Measurements from ENCODE around the gene BSN. TPM values are rescaled to one million over a fixed set of nuclear protein-coding genes. Genes with fewer than 3 reads are reported as not detected.
"Not testable (repeated sequence)": the region's sequence is repeated elsewhere in the genome, so short reads cannot be mapped to it uniquely, and the experiment has no call there.

BSN gene
- total RNA-seq, 1 experiment from 2014 or later = 0.28 TPM

DNA sequence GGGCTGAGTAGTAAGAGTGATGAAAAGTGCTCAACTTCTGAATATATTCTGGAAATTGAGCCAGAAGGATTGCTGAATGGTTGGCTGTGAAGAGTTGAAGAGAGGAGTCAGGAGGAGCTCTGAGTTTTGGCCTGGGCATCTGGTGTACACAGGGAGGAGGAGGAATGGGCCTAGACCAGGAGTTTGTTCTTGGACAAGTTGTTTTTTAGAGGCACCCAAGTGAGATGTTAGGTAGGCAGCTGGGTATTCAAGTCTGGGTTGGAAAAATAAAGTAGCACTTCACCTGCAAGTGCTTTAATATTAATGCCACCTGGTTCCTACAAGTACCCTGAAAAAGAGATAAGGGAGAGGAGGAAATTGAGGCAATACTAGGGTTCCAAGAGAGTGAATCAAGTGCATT lies 14.7 kb downstream of the BSN start:
- H3K9me2 ChIP-seq (ENCODE audit: insufficient read depth) = no peaks in the 10 kb centered on the region

DNA sequence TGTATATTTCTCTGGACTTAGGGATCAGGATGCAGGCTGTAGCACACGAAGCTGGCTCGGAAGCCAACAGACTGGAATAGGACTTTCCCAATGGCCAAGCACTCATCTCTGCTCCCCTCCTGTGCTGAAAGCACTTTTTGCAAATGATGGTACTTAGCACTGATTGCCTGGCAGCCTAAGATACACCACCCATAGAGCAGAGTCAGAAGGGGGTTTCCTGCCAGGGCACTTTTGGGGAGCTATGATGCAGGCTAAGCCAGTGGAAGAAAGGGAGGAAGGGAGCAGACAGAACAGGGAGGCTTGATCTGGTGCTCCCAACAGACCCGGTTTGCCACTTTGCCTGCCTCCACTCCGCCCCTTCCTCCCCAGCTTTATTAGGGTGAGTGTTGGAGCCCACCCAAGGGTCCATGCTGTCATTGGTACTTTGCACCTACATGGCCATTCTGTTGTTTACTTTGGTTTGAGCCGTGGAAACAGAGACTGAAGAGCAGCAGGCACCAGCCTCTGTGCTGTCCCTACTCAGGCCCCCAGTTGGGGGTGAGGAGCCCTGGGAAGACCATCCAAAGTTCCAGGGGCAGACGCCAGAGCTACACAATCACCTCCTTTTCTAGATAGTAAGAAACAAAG lies 15.9 kb downstream of the BSN start:
- no peak for TF ChIP-seq EZH2 (IDR thresholded peaks at IDR 0.05; ENCODE audit: low read depth)
- TF ChIP-seq, protein P1, sequence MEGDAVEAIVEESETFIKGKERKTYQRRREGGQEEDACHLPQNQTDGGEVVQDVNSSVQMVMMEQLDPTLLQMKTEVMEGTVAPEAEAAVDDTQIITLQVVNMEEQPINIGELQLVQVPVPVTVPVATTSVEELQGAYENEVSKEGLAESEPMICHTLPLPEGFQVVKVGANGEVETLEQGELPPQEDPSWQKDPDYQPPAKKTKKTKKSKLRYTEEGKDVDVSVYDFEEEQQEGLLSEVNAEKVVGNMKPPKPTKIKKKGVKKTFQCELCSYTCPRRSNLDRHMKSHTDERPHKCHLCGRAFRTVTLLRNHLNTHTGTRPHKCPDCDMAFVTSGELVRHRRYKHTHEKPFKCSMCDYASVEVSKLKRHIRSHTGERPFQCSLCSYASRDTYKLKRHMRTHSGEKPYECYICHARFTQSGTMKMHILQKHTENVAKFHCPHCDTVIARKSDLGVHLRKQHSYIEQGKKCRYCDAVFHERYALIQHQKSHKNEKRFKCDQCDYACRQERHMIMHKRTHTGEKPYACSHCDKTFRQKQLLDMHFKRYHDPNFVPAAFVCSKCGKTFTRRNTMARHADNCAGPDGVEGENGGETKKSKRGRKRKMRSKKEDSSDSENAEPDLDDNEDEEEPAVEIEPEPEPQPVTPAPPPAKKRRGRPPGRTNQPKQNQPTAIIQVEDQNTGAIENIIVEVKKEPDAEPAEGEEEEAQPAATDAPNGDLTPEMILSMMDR (conservative IDR thresholded peaks at IDR 0.05) = no peak

More for the DNA sequence above, 14.7 kb downstream of the BSN start:
- TF ChIP-seq, protein P1 (conservative IDR thresholded peaks at IDR 0.05) = no peak
- no peak for TF ChIP-seq EZH2 (IDR thresholded peaks at IDR 0.05; ENCODE audit: low read depth)
- no peaks in the 10 kb centered on the region for H3K36me3 ChIP-seq (ENCODE audit: low read depth)
- H2AFZ ChIP-seq = no peak overlapping the region
- H3K4me1 ChIP-seq (replicated peaks; ENCODE audit: insufficient read depth) = no peaks in the 10 kb centered on the region
- H3K27me3 ChIP-seq (ENCODE audit: insufficient read depth, low read depth) = no peaks in the 10 kb centered on the region
- ChIA-PET POLR2A (ENCODE audit: unreplicated experiment) (no interaction called here), CTCF (no interaction called here)
- no peak overlapping the region for H3K4me3 ChIP-seq
- intact Hi-C loops (cut with micrococcal nuclease; ENCODE audit: unreplicated experiment) = no loop called here
- BruUV-seq (replicated peaks) = no TSS peak
- no peak for DNase-seq
- H4K20me1 ChIP-seq (ENCODE audit: insufficient read depth) = no peaks in the 10 kb centered on the region
- no peak overlapping the region for H3K4me2 ChIP-seq
- no peaks in the 10 kb centered on the region for H3K9me3 ChIP-seq (ENCODE audit: insufficient read depth, low read depth)
- H3K27ac ChIP-seq = no peak overlapping the region
- no peaks in the 10 kb centered on the region for H3K79me2 ChIP-seq (ENCODE audit: low read depth)
- H3F3A ChIP-seq (ENCODE audit: insufficient read depth, low read depth) = no peaks in the 10 kb centered on the region

DNA sequence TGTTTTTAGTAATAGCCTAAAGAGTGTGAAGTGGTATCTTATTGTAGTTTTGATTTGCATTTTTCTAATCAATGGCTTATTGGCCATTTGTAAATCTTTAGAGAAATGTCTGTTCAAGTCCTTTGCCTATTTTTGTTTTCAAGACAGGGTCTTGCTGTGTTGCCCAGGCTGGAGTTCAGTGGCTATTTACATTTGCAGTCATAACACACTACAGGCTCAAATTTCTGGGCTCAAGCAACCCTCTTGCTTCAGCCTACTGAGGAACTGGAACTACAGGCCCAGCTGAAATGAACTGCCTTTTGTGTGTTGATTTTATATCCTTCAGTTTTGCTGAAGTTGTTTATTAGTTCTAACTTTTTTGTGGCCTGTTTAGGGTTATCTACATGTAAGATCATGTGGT lies 27.9 kb downstream of the BSN start:
- CTCF ChIA-PET = no interaction called here
- no peaks in the 10 kb centered on the region for H3K4me1 ChIP-seq (replicated peaks; ENCODE audit: insufficient read depth)
- intact Hi-C loops (cut with micrococcal nuclease; ENCODE audit: unreplicated experiment) = no loop called here
- POLR2A ChIA-PET (ENCODE audit: unreplicated experiment) = no interaction called here
- no peaks in the 10 kb centered on the region for H3K9me2 ChIP-seq (ENCODE audit: insufficient read depth)
- no TSS peak for BruUV-seq (replicated peaks)
- 0 out of 2 replicates have a peak, but pooled peaks cover 4% of the 10 kb centered on the region for H3F3A ChIP-seq (ENCODE audit: insufficient read depth, low read depth)
- H3K27me3 ChIP-seq (ENCODE audit: insufficient read depth, low read depth) = no peaks in the 10 kb centered on the region
- H3K79me2 ChIP-seq (ENCODE audit: low read depth) = no peaks in the 10 kb centered on the region
- no peak overlapping the region for H3K27ac ChIP-seq
- no peaks in the 10 kb centered on the region for H4K20me1 ChIP-seq (ENCODE audit: insufficient read depth)
- H3K4me3 ChIP-seq = no peak overlapping the region
- DNase-seq = no peak
- H2AFZ ChIP-seq = no peak overlapping the region
- no peaks in the 10 kb centered on the region for H3K9me3 ChIP-seq (ENCODE audit: insufficient read depth, low read depth)
- TF ChIP-seq, protein P1 (conservative IDR thresholded peaks at IDR 0.05) = no peak
- no peak for TF ChIP-seq EZH2 (IDR thresholded peaks at IDR 0.05; ENCODE audit: low read depth)
- no peak overlapping the region for H3K4me2 ChIP-seq
- no peaks in the 10 kb centered on the region for H3K36me3 ChIP-seq (ENCODE audit: low read depth)

More for the DNA sequence above, 15.9 kb downstream of the BSN start:
- BruUV-seq (replicated peaks) = no TSS peak
- DNase-seq = no peak
- Histone ChIP-seq H3F3A (ENCODE audit: insufficient read depth, low read depth) (no peaks in the 10 kb centered on the region), H3K9me2 (ENCODE audit: insufficient read depth) (no peaks in the 10 kb centered on the region), H3K4me3 (no peak overlapping the region), H3K27ac (no peak overlapping the region), H4K20me1 (ENCODE audit: insufficient read depth) (no peaks in the 10 kb centered on the region), H3K79me2 (ENCODE audit: low read depth) (no peaks in the 10 kb centered on the region), H3K4me1 (replicated peaks; ENCODE audit: insufficient read depth) (no peaks in the 10 kb centered on the region), H3K36me3 (ENCODE audit: low read depth) (no peaks in the 10 kb centered on the region), H2AFZ (no peak overlapping the region), H3K9me3 (ENCODE audit: insufficient read depth, low read depth) (no peaks in the 10 kb centered on the region), H3K4me2 (no peak overlapping the region), H3K27me3 (ENCODE audit: insufficient read depth, low read depth) (no peaks in the 10 kb centered on the region)
- intact Hi-C loops (cut with micrococcal nuclease; ENCODE audit: unreplicated experiment) = no loop called here
- ChIA-PET POLR2A (ENCODE audit: unreplicated experiment) (no interaction called here), CTCF (no interaction called here)

- H3K36me3 ChIP-seq (ENCODE audit: low read depth); H3K4me1 ChIP-seq (replicated peaks; ENCODE audit: insufficient read depth); H2AFZ ChIP-seq; H3K27me3 ChIP-seq (ENCODE audit: insufficient read depth, low read depth); H3K9me3 ChIP-seq (ENCODE audit: insufficient read depth, low read depth); CTCF ChIA-PET; H4K20me1 ChIP-seq (ENCODE audit: insufficient read depth); H3K4me2 ChIP-seq; H3K4me3 ChIP-seq; H3K27ac ChIP-seq; H3K79me2 ChIP-seq (ENCODE audit: low read depth); DNase-seq; BruUV-seq (replicated peaks); H3K9me2 ChIP-seq (ENCODE audit: insufficient read depth): not testable (repeated sequence)
- POLR2A ChIA-PET (ENCODE audit: unreplicated experiment) = interaction anchor here (0.6 kb wide), 1 partner anchor 17 kb away, joined by 4 read pairs; no protein-coding TSS in a partner anchor
- intact Hi-C loops (cut with micrococcal nuclease; ENCODE audit: unreplicated experiment) = loop anchor here (5.0 kb wide), 1 partner anchor 87 kb away; the partner anchor contains the start of gene APEH
- peaks cover 12% of the 10 kb centered on the region; the same call in 1 of the 2 replicates for H3F3A ChIP-seq (ENCODE audit: insufficient read depth, low read depth)
These were observed 31.0 kb downstream of the BSN start for GRCh38 chr3:49585261-49585755.
